Thoracic aorta (tissue), 2 donors: ENCODE data around the gene SNTG2. TPM values are rescaled to one million over a fixed set of nuclear protein-coding genes. Genes with fewer than 3 reads are reported as not detected.

Source experiments
- ATAC-seq: fragments of 150-250 bp; one replicate; pipeline ENCODE4 v1.8.0; 2017; ENCODE audit warnings: low read depth; ENCODE audit not compliant: insufficient number of reproducible peaks, low FRiP score
- DNase-seq: peaks from one replicate; pipeline ENCODE4 v3.0.0-alpha.2; 2020; ENCODE audit warnings: low spot score
- H3K27ac ChIP-seq, 2 donors: fragments of 200-600 bp; sonication (generic); 1 replicate in 1 of 2; 2 replicates in 1 of 2; pipeline ENCODE4 v1.5.1; 2016; ENCODE audit warnings: mild to moderate bottlenecking in 2 of 2, moderate library complexity in 2 of 2
- H3K27me3 ChIP-seq: fragments of 200-600 bp; sonication (generic); replicated peaks from 2 replicates; pipeline ENCODE4 v1.6.0; 2016; ENCODE audit warnings: mild to moderate bottlenecking; ENCODE audit not compliant: insufficient read depth
- H3K36me3 ChIP-seq: fragments of 200-600 bp; sonication (generic); one replicate; pipeline ENCODE4 v1.5.1; 2016
- H3K4me1 ChIP-seq, 2 donors: fragments of 200-600 bp; sonication (generic); 1 replicate in 1 of 2; 2 replicates in 1 of 2; pipeline versions ENCODE4 v1.5.1 to v1.6.0; 2016; ENCODE audit warnings: low read depth in 2 of 2, mild to moderate bottlenecking in 1 of 2; ENCODE audit not compliant: control insufficient read depth in 1 of 2
- H3K4me3 ChIP-seq: fragments of 200-600 bp; sonication (generic); 2 replicates; pipeline ENCODE4 v1.5.1; 2016; ENCODE audit warnings: mild to moderate bottlenecking
- H3K9me3 ChIP-seq: fragments of 200-600 bp; sonication (generic); 2 replicates; pipeline ENCODE4 v1.5.1; 2016
- total RNA-seq, 2 donors: library from RNA; depleted of rRNA; stranded (reverse); fragments of >200 nt; gene quantifications; one replicate each; pipeline versions ENCODE4 v1.1.0 to v1.2.3, GENCODE V29; 2016
- TF ChIP-seq, protein P1 (sequence below): fragments of 200-600 bp; sonication (generic); IDR thresholded peaks from one replicate; pipeline ENCODE4 v1.5.1; 2019; ENCODE audit warnings: antibody characterized with exemption

Gene SNTG2
- total RNA-seq, 2 donors from 2014 or later, result 8.9 to 18.6 TPM

DNA sequence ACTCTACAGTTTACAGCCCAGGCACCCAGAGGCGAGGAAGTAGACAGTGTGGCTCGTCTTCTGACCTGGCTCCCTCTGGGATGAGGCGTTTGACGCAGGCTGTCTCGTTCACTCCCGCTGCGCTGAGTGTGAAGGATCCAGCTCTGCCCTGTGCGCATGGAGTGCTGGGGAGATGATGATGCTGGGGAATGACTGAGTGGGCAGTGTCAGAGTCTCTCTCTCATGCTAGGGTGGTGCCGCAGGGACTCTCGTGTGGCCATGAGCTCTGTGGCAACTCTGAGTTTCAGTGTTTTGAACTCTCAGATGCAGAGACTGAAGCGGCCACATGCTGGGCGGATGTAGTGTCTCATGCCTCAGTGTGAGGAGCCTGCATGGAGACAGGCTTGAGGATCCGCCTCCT is 344.3 kb downstream of the SNTG2 start:
- no peaks in the 10 kb centered on the region for H3K27me3 ChIP-seq
- no peaks in the 10 kb centered on the region for H3K36me3 ChIP-seq
- H3K9me3 ChIP-seq, result no peaks in the 10 kb centered on the region
- DNase-seq, result no peak
- TF ChIP-seq, protein P1, sequence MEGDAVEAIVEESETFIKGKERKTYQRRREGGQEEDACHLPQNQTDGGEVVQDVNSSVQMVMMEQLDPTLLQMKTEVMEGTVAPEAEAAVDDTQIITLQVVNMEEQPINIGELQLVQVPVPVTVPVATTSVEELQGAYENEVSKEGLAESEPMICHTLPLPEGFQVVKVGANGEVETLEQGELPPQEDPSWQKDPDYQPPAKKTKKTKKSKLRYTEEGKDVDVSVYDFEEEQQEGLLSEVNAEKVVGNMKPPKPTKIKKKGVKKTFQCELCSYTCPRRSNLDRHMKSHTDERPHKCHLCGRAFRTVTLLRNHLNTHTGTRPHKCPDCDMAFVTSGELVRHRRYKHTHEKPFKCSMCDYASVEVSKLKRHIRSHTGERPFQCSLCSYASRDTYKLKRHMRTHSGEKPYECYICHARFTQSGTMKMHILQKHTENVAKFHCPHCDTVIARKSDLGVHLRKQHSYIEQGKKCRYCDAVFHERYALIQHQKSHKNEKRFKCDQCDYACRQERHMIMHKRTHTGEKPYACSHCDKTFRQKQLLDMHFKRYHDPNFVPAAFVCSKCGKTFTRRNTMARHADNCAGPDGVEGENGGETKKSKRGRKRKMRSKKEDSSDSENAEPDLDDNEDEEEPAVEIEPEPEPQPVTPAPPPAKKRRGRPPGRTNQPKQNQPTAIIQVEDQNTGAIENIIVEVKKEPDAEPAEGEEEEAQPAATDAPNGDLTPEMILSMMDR, result no peak
- no peak overlapping the region for H3K27ac ChIP-seq
- H3K4me1 ChIP-seq, result no peaks in the 10 kb centered on the region
- no peak overlapping the region for H3K4me3 ChIP-seq
- no peak for ATAC-seq

DNA sequence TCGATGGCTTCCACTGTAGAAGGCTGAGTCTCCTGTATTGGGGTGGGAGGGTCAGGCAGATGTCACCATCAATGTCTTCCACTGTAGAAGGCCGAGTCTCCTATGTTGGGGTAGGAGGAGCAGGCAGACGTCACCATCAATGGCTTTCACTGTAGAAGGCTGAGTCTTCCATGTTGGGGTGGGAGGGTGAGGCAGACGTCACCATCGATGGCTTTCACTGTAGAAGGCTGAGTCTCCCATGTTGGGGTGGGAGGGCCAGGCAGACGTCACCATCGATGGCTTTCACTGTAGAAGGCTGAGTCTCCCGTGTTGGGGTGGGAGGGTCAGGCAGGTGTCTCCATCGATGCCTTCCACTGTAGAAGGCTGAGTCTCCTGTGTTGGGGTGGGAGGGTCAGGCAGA is 345.1 kb downstream of the SNTG2 start:
- no peak for ATAC-seq
- TF ChIP-seq, protein P1, result no peak
- no peaks in the 10 kb centered on the region for H3K4me1 ChIP-seq
- no peaks in the 10 kb centered on the region for H3K36me3 ChIP-seq
- no peaks in the 10 kb centered on the region for H3K9me3 ChIP-seq
- H3K27ac ChIP-seq, result no peak overlapping the region
- no peaks in the 10 kb centered on the region for H3K27me3 ChIP-seq
- no peak overlapping the region for H3K4me3 ChIP-seq
- DNase-seq, result no peak

DNA sequence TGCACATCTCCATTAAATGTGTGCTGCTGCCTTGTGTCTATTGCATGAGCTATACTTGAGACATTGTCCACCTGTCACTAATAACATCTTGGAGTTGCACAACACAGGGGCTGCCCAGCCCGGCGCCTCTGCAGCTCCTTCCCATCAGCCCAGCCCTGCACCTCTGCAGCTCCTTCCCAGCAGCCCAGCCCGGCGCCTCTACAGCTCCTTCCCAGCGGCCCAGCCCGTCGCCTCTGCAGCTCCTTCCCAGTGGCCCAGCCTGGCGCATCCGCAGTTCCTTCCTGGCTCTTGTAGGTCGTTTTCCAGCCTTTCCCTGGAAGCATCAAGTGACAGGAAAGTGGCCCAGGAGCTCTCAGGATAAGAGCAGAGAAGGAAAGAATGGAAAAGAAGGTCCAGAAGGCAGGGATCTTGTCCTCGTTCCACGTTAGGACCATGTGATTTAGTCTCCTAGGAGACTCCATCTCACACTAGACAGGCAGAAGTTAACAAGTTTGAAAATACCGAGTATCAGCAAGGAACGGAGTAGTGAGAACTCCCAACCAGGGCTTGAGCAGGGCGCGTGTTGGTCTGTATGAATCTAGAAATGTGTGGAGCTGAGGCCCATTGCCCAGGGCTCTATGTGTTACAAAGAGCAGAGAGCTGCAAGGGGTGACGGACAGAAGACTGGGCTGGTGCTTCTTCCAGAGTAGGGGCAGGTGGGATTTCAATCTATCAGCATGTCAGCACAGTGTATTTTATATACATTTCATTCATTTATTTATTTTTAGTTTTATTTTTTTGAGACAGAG is 346.9 kb downstream of the SNTG2 start:
- Histone ChIP-seq H3K27me3 (no peaks in the 10 kb centered on the region), H3K36me3 (no peaks in the 10 kb centered on the region), H3K4me3 (no peak overlapping the region), H3K4me1 (no peaks in the 10 kb centered on the region), H3K9me3 (no peaks in the 10 kb centered on the region), H3K27ac (no peak overlapping the region)
- TF ChIP-seq, protein P1, result no peak
- ATAC-seq (no peak), DNase-seq (no peak)

DNA sequence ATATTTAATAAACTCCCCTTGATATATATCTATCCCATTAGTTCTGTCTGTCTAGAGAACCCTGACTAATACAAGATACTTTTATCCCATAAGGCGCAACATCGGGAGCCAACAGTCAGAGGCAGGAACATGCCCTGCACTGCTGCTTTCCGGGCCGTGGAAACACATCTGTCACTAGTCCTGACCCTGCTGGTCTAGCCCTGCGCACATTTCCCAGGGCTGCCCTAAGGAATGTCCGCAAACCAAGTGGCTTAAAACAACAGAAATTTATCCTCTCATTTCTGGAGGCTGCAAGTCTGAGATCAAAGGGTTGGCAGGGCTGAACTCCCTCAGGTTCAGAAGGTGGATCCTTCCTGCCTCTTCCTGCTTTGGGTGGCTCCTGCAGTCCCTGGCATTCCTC is 348.4 kb downstream of the SNTG2 start:
- no peaks in the 10 kb centered on the region for H3K9me3 ChIP-seq
- H3K4me1 ChIP-seq, result no peaks in the 10 kb centered on the region
- H3K4me3 ChIP-seq, result no peak overlapping the region
- H3K27ac ChIP-seq, result no peak overlapping the region
- H3K36me3 ChIP-seq, result no peaks in the 10 kb centered on the region
- TF ChIP-seq, protein P1, result no peak
- ATAC-seq, result no peak
- no peaks in the 10 kb centered on the region for H3K27me3 ChIP-seq
- DNase-seq, result no peak

DNA sequence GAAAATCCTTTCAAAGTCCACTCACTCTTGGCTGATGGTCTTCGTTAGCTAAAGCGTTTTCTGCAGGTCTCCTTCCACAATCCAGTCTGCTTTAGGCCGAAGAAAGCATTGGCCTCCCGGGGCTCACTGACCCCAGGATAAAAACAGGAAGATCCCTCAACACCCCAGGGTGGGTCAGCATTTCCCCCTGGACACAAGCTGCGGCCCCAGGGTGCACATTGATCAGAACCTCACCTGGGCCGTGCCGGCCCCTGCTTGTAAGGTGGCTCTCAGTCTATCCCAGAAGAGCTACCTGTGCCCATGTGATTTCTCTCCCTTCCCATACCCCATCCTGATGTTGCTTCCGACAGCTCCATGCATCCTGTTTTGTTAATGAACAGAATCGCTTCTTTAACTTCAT is 349.6 kb downstream of the SNTG2 start:
- Histone ChIP-seq H3K4me3 (no peak overlapping the region), H3K27me3 (no peaks in the 10 kb centered on the region), H3K36me3 (no peaks in the 10 kb centered on the region), H3K4me1 (no peaks in the 10 kb centered on the region), H3K27ac (no peak overlapping the region), H3K9me3 (no peaks in the 10 kb centered on the region)
- DNase-seq, result no peak
- TF ChIP-seq, protein P1, result no peak
- no peak for ATAC-seq
